ENCODE measurements around the gene USP9X.
"Not testable (repeated sequence)": the region's sequence is repeated elsewhere in the genome, so short reads cannot be mapped to it uniquely, and the experiment has no call there.

The USP9X gene

GRCh38 chrX:41086627-41086932 is 1.3 kb downstream of the USP9X start:
- no peak for DNase-seq (ENCODE audit: low spot score)

DNA sequence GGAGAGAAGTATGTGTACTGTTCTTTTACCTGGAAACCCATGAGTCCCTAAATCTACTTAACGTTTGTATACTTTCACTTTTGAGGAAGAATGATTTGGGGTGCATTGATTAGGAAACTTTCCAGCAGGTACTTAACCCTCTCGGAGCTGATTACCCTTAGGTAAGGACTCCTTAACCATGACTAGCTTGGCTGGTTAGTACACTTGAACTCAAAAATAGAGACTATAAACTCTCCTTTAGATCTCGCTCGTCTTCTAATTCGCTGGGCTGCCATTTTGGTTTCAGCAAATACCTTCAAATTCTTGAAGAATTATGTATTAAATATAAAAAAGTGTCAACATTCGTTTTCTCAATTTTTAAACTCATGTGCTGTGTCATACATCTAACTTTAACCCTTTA is 2.0 kb downstream of the USP9X start:
- DNase-seq (ENCODE audit: low spot score), result no peak

DNA sequence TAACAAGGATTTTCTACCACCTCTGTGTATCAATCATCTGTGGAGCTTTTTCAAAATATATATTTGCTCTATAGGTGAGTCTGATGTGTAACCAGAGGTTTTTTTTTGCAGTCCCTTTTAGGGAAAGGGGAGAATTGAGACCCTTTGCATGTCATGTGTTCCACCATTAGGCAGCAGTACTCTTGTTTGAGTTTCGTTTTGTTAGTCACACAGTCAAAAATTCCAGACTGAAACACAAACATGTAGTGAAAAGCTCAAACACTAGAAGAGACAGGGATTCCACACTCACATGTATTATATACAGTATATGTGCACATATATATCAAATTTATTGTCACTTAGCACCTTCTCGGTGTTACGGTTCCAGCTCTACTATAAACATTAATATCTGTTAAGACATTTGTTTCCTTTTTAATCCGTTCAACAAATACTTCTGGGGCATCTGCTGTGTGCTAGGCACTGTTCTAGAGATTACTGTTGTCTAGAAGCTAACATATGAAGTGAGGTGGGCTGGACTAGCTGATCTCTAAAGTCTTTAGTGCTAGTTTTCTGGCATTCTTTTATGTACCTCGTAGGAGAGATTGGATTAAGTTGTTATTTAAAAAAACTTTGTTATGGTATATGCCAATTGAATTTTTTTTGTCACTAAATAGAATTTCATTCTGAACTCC is 5.5 kb downstream of the USP9X start:
- DNase-seq (ENCODE audit: low spot score), result no peak

- no peak for DNase-seq (ENCODE audit: low spot score)
These were observed 7.5 kb downstream of the USP9X start for GRCh38 chrX:41092776-41093175.

DNA sequence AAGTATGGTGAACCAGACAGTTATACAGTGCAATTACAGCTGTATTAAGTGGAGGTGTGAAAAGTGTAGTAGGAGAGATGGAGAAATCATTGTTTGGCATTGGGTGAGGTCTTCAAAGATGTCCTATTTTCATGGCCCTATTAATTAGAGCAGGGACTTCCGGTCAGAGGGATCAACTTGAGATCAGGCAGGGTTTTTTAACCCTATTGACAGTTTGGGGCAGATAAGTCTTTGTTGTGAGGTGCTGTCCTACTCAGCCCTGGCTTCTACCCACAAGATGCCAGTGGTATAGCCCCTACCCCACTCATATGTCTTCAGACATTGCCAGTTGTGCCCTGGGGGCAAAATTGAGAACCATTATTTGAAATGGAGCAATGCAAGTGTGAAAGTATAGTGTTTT is 9.9 kb downstream of the USP9X start:
- no peak for DNase-seq (ENCODE audit: low spot score)

GRCh38 chrX:41095908-41096307 is 10.7 kb downstream of the USP9X start:
- DNase-seq (ENCODE audit: low spot score), result no peak

DNA sequence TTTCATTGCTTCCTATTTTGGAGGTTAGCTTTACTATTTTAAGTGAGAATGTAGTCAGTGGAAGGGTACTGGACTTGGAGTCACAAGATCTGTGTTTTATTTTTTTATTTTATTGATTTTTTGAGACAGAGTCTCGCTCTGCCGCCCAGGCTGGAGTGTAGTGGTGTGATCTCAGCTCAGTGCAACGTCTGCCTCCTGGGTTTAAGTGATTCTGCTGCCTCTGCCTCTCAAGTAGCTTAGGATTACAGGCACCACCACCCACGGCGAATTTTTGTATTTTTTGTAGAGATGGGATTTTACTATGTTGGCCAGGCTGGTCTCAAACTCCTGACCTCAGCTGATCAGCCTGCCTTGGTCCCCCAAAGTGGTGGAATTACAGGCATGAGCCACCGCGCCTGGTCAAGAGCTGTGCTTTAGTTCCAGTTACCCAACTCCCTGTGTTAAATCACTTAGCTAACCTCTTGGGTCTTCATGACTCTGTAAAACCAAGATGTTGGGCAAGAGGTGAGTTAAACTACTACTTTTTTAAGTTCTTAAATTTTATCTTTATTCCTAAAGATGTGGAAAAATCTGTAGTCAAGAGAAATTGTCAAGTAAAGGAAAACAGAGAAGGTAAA is 11.2 kb downstream of the USP9X start:
- DNase-seq (ENCODE audit: low spot score), result no peak

DNA sequence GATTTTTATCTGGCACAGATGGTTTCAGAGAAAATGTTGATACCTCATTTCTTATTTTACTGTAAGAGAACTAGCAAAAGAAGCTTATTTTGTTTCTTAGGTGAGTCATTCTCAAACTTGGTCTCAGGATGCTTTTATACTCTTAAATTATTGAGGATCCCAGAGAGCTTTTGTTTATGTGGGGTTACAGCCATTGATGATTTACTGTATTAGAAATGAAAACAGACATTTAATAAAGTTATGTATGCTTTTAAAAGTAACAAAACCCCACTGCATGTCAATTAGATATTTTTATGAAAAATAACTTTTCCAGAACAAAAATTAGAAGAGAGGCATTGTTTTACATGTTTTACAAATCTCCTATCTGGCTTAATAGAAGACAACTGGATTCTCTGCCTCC is 12.1 kb downstream of the USP9X start:
- DNase-seq (ENCODE audit: low spot score), result no peak

- DNase-seq (ENCODE audit: low spot score), result no peak
These were observed 15.0 kb downstream of the USP9X start for GRCh38 chrX:41100200-41100599.

- DNase-seq (ENCODE audit: low spot score), result no peak
These were observed 15.6 kb downstream of the USP9X start for GRCh38 chrX:41100819-41101218.

DNA sequence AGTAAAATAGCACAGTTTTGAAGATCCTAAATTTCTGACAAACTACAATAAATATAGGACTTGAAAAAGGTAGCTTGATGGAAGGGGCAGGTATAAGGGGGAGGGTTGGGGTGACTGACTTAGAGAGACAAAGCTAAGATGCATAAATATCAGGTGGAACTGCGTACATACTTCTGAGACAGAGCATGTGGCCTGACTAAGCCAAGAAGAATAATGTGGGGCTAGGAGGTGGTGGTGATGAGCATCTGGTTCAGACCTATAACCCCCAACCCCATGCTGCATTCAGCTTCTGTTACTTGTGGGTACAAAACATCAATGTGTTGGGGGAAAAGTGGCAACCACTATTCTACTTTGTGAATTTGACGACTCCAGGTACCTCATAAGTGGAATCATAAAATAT is 19.8 kb downstream of the USP9X start:
- DNase-seq (ENCODE audit: low spot score), result no peak

- DNase-seq (ENCODE audit: low spot score), result not testable (repeated sequence)
These were observed 21.0 kb downstream of the USP9X start for GRCh38 chrX:41106257-41106656.

- DNase-seq (ENCODE audit: low spot score), result no peak
These were observed 22.8 kb downstream of the USP9X start for GRCh38 chrX:41108007-41108406.

GRCh38 chrX:41108463-41109205 is 23.4 kb downstream of the USP9X start:
- no peak for DNase-seq (ENCODE audit: low spot score)

- no peak for DNase-seq (ENCODE audit: low spot score)
These were observed 25.8 kb downstream of the USP9X start for GRCh38 chrX:41110801-41111625.

- DNase-seq (ENCODE audit: low spot score), result not testable (repeated sequence)
These were observed 29.8 kb downstream of the USP9X start for GRCh38 chrX:41115104-41115425.

GRCh38 chrX:41116948-41117347 is 31.7 kb downstream of the USP9X start:
- no peak for DNase-seq (ENCODE audit: low spot score)

- no peak for DNase-seq (ENCODE audit: low spot score)
These were observed 32.9 kb downstream of the USP9X start for GRCh38 chrX:41118156-41118555.

GRCh38 chrX:41119803-41120202 is 34.6 kb downstream of the USP9X start:
- DNase-seq (ENCODE audit: low spot score), result no peak

DNA sequence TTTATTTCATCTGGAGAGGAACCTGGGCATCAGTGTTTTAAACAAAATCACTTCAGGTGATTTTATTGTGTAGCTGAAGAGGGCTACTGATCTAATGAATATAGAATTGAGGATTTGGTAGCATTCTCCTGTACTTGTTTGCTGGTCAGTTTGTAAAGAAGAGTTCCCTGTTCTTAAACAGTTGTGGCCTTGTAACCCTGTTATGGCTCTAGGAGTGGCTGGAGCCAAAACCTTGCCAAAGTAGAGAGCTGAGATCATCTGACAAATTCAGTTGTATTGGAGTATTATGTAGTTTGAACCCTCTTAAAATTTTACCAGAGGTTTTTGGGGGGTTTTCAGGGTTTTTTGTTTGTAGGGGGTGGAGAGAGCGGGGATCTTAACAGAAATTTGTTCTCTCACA is 36.5 kb downstream of the USP9X start:
- DNase-seq (ENCODE audit: low spot score), result no peak

DNA sequence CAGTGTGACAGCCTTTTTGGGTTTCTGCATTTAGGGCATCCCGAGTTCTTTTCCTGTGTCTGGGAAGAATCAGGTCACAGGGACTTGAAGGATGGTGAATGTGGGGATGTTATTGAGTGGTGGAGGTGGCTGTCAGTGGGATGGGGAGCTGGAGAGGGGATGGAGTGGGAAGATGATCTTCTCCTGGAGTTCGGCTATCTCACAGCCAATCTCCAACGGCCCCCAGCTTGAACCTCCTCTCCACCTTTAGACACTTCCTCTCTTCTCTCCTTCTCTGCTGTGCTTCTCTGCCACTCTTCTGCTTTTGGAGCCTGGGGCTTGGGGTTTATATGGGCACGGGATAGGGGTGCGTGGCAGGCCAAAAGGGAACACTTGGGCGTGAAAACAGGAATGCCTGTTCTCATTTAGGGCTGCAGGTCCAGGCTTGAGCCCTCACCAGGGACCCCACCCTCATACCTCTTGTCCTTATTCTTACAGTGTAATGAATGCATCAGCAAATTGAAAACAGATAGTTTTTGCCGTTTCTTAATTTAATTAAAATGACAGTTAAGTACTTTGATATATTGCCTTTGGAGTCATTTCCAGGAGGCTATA is 37.5 kb downstream of the USP9X start:
- DNase-seq (ENCODE audit: low spot score), result no peak

GRCh38 chrX:41127477-41128192 is 42.4 kb downstream of the USP9X start:
- DNase-seq (ENCODE audit: low spot score), result no peak
